GM19025 (cell line): Measurements from ENCODE around the gene VWC2L.

Source experiments
- ATAC-seq: cut with Tn5 transposase; IDR thresholded peaks from one replicate; pipeline ENCODE4 v1.9.1; 2021; ENCODE audit warnings: mild to moderate bottlenecking, low read depth, moderate library complexity; ENCODE audit not compliant: unreplicated experiment

Gene VWC2L

GRCh38 chr2:214465363-214466146 lies 54.7 kb downstream of the VWC2L start:
- no peak for ATAC-seq

- no peak for ATAC-seq
Measured at GRCh38 chr2:214469728-214470127, 58.9 kb downstream of the VWC2L start.

- no peak for ATAC-seq
Measured at GRCh38 chr2:214471382-214471781, 60.5 kb downstream of the VWC2L start.

- no peak for ATAC-seq
Measured at GRCh38 chr2:214471990-214472389, 61.1 kb downstream of the VWC2L start.

GRCh38 chr2:214477305-214477704 lies 66.5 kb downstream of the VWC2L start:
- no peak for ATAC-seq

GRCh38 chr2:214481204-214481603 lies 70.3 kb downstream of the VWC2L start:
- no peak for ATAC-seq

GRCh38 chr2:214482728-214483127 lies 71.9 kb downstream of the VWC2L start:
- no peak for ATAC-seq

- no peak for ATAC-seq
Measured at GRCh38 chr2:214484239-214484638, 73.4 kb downstream of the VWC2L start.

GRCh38 chr2:214484701-214485100 lies 73.8 kb downstream of the VWC2L start:
- ATAC-seq, result no peak

GRCh38 chr2:214489181-214489580 lies 78.3 kb downstream of the VWC2L start:
- ATAC-seq, result no peak

- no peak for ATAC-seq
Measured at GRCh38 chr2:214489702-214490101, 78.8 kb downstream of the VWC2L start.

GRCh38 chr2:214492152-214492551 lies 81.3 kb downstream of the VWC2L start:
- ATAC-seq, result no peak

- no peak for ATAC-seq
Measured at GRCh38 chr2:214492608-214493007, 81.8 kb downstream of the VWC2L start.

GRCh38 chr2:214497489-214497888 lies 86.6 kb downstream of the VWC2L start:
- ATAC-seq, result no peak

GRCh38 chr2:214503568-214503967 lies 92.7 kb downstream of the VWC2L start:
- no peak for ATAC-seq

GRCh38 chr2:214504599-214505376 lies 93.9 kb downstream of the VWC2L start:
- ATAC-seq, result no peak

GRCh38 chr2:214507032-214507431 lies 96.2 kb downstream of the VWC2L start:
- ATAC-seq, result no peak

- no peak for ATAC-seq
Measured at GRCh38 chr2:214514704-214515103, 103.8 kb downstream of the VWC2L start.

GRCh38 chr2:214515111-214515510 lies 104.3 kb downstream of the VWC2L start:
- no peak for ATAC-seq

GRCh38 chr2:214519258-214519818 lies 108.5 kb downstream of the VWC2L start:
- ATAC-seq, result no peak

- no peak for ATAC-seq
Measured at GRCh38 chr2:214529021-214529420, 118.2 kb downstream of the VWC2L start.
